Hematopoietic multipotent progenitor cell treated with erythropoietin and hydrocortisone succinate and interleukin-3 and kit ligand, for 8 days (in vitro differentiated cells): ENCODE results near the gene ANAPC5.
"Not testable (repeated sequence)": the region's sequence is repeated elsewhere in the genome, so short reads cannot be mapped to it uniquely, and the experiment has no call there.

ENCODE experiments used
- DNase-seq: peaks from one replicate; pipeline ENCODE4 v3.0.0-alpha.2; 2015

The ANAPC5 gene

GRCh38 chr12:121351820-121352681 lies at the start of gene ANAPC5:
TSS of gene ANAPC5 (minus strand) at chr12:121352411. CDS start at chr12:121352340, 71 bp downstream.
- DNase-seq: peak; percentile 99

GRCh38 chr12:121400332-121401139 lies 48.3 kb upstream of the ANAPC5 start:
- DNase-seq: peak; percentile 46

GRCh38 chr12:121399391-121400331 lies 47.5 kb upstream of the ANAPC5 start, which contains the start of gene RNF34:
TSS of gene RNF34 (plus strand) at chr12:121400118. CDS start at chr12:121400213, 95 bp downstream.
- DNase-seq: peak; percentile 99

- DNase-seq: no peak
These were observed 46.1 kb upstream of the ANAPC5 start for GRCh38 chr12:121398355-121398754.

- no peak for DNase-seq
These were observed 45.3 kb upstream of the ANAPC5 start for GRCh38 chr12:121397521-121397920.

- no peak for DNase-seq
These were observed 40.1 kb upstream of the ANAPC5 start for GRCh38 chr12:121392325-121392716.

- peak; percentile 73 for DNase-seq
These were observed 39.6 kb upstream of the ANAPC5 start for GRCh38 chr12:121391619-121392324.

GRCh38 chr12:121390856-121391255 lies 38.6 kb upstream of the ANAPC5 start:
- no peak for DNase-seq

GRCh38 chr12:121388421-121388981 lies 36.3 kb upstream of the ANAPC5 start:
- no peak for DNase-seq

GRCh38 chr12:121384891-121385290 lies 32.7 kb upstream of the ANAPC5 start:
- not testable (repeated sequence) for DNase-seq

GRCh38 chr12:121383601-121384021 lies 31.4 kb upstream of the ANAPC5 start:
- DNase-seq: no peak

- no peak for DNase-seq
These were observed 27.7 kb upstream of the ANAPC5 start for GRCh38 chr12:121379945-121380344.

GRCh38 chr12:121378736-121379135 lies 26.5 kb upstream of the ANAPC5 start:
- no peak for DNase-seq

GRCh38 chr12:121376754-121377697 lies 24.8 kb upstream of the ANAPC5 start:
- no peak for DNase-seq

GRCh38 chr12:121374945-121375584 lies 22.9 kb upstream of the ANAPC5 start:
- DNase-seq: not testable (repeated sequence)

GRCh38 chr12:121374336-121374735 lies 22.1 kb upstream of the ANAPC5 start:
- not testable (repeated sequence) for DNase-seq

GRCh38 chr12:121373755-121374154 lies 21.5 kb upstream of the ANAPC5 start:
- no peak for DNase-seq

GRCh38 chr12:121371404-121371803 lies 19.2 kb upstream of the ANAPC5 start:
- DNase-seq: no peak

- DNase-seq: no peak
These were observed 13.8 kb upstream of the ANAPC5 start for GRCh38 chr12:121366063-121366459.
